WTC11 (cell line): ENCODE data around the gene SHROOM2. TPM values are rescaled to one million over a fixed set of nuclear protein-coding genes. Genes with fewer than 3 reads are reported as not detected.
A peak's percentile ranks its signal among the peaks of the same experiment; 100 is the strongest.

Experiments used
- ATAC-seq: fragments of 200-7000 bp; cut with Tn5 transposase; 2 replicates; pipeline ENCODE4 v1.10.0; 2021; ENCODE audit warnings: mild to moderate bottlenecking, moderate library complexity
- CTCF ChIA-PET: fragments of 300-600 bp; sonication (Branson Sonifier 250); formaldehyde crosslinking; loops from one replicate; lab custom pipeline; 2021; ENCODE audit warnings: antibody characterized with exemption; lab: Charles Lee
- POLR2A ChIA-PET: fragments of 350-600 bp; sonication (Branson Sonifier 250); formaldehyde crosslinking; loops from one replicate; lab custom pipeline; 2021; ENCODE audit warnings: antibody characterized with exemption; lab: Charles Lee
- DNase-seq: peaks from one replicate; pipeline ENCODE4 v3.0.0; 2021; ENCODE audit warnings: low spot score
- H3K27ac Mint-ChIP-seq: 2 replicates; pipeline ENCODE4 v1.8.0; 2021; ENCODE audit warnings: mixed read lengths
- H3K27me3 Mint-ChIP-seq: 2 replicates; pipeline ENCODE4 v1.8.0; 2021; ENCODE audit warnings: low read depth, mild to moderate bottlenecking, moderate library complexity, mixed read lengths
- H3K36me3 Mint-ChIP-seq: 2 replicates; pipeline ENCODE4 v1.8.0; 2021; ENCODE audit warnings: mixed read lengths
- H3K4me1 Mint-ChIP-seq: 2 replicates; pipeline ENCODE4 v1.8.0; 2022; ENCODE audit warnings: mixed read lengths
- H3K4me3 Mint-ChIP-seq: 2 replicates; pipeline ENCODE4 v1.8.0; 2021; ENCODE audit warnings: mild to moderate bottlenecking, moderate library complexity, mixed read lengths
- H3K9me3 Mint-ChIP-seq: 2 replicates; pipeline ENCODE4 v1.8.0; 2021; ENCODE audit warnings: mixed read lengths
- ARID4B ChIP-seq: sonication (generic); formaldehyde crosslinking; IDR thresholded peaks from 2 replicates; pipeline ENCODE4 v1.8.0; 2023; ENCODE audit warnings: missing genetic modification reagents, mild to moderate bottlenecking, borderline replicate concordance
- ETV6 ChIP-seq: sonication (generic); formaldehyde crosslinking; IDR thresholded peaks from 2 replicates; pipeline ENCODE4 v1.8.1; 2022; ENCODE audit warnings: mild to moderate bottlenecking, missing genetic modification reagents
- FOXJ3 ChIP-seq: sonication (generic); formaldehyde crosslinking; IDR thresholded peaks from 2 replicates; pipeline ENCODE4 v1.9.0; 2021; ENCODE audit warnings: missing genetic modification reagents, mild to moderate bottlenecking, borderline replicate concordance
- FOXK1 ChIP-seq: sonication (generic); formaldehyde crosslinking; IDR thresholded peaks from 2 replicates; pipeline ENCODE4 v1.8.0; 2022; ENCODE audit warnings: mild to moderate bottlenecking, moderate library complexity, missing genetic modification reagents
- FOXP1 ChIP-seq: sonication (generic); formaldehyde crosslinking; IDR thresholded peaks from 2 replicates; pipeline ENCODE4 v1.8.0; 2022; ENCODE audit warnings: missing genetic modification reagents, mild to moderate bottlenecking, moderate library complexity, borderline replicate concordance
- GTF2I ChIP-seq: fragments of 250-450 bp; sonication (Bioruptor Pico); conservative IDR thresholded peaks from 2 replicates; pipeline ENCODE4 v1.4.0; 2021; ENCODE audit warnings: mild to moderate bottlenecking
- JAZF1 ChIP-seq: fragments of 250-450 bp; sonication (Bioruptor Pico); IDR thresholded peaks from 2 replicates; pipeline ENCODE4 v1.9.0; 2021; ENCODE audit warnings: moderate library complexity, mild to moderate bottlenecking, inconsistent platforms
- MLX ChIP-seq: sonication (generic); formaldehyde crosslinking; IDR thresholded peaks from 2 replicates; pipeline ENCODE4 v1.8.1; 2023; ENCODE audit warnings: mild to moderate bottlenecking, missing genetic modification reagents, moderate library complexity
- MYBL2 ChIP-seq: sonication (generic); formaldehyde crosslinking; IDR thresholded peaks from 2 replicates; pipeline ENCODE4 v1.8.1; 2023; ENCODE audit warnings: mild to moderate bottlenecking, moderate library complexity, missing genetic modification reagents
- PRRX2 ChIP-seq: fragments of 250-450 bp; sonication (Bioruptor Pico); IDR thresholded peaks from 2 replicates; pipeline ENCODE4 v1.8.0; 2021; ENCODE audit warnings: mild to moderate bottlenecking
- SOX15 ChIP-seq: fragments of 250-450 bp; sonication (Bioruptor Pico); IDR thresholded peaks from 2 replicates; pipeline ENCODE4 v1.9.0; 2021; ENCODE audit warnings: mild to moderate bottlenecking
- STAT6 ChIP-seq: sonication (generic); formaldehyde crosslinking; conservative IDR thresholded peaks from 2 replicates; pipeline ENCODE4 v1.8.1; 2023; ENCODE audit warnings: mild to moderate bottlenecking, low read depth, missing genetic modification reagents, moderate library complexity
- USF2 ChIP-seq: sonication (generic); formaldehyde crosslinking; IDR thresholded peaks from 2 replicates; pipeline ENCODE4 v1.8.1; 2023; ENCODE audit warnings: mild to moderate bottlenecking, missing genetic modification reagents, moderate library complexity
- ZNF138 ChIP-seq: sonication (generic); formaldehyde crosslinking; conservative IDR thresholded peaks from 2 replicates; pipeline ENCODE4 v1.8.1; 2022; ENCODE audit warnings: mild to moderate bottlenecking, moderate library complexity, missing genetic modification reagents
- ZNF263 ChIP-seq: sonication (generic); formaldehyde crosslinking; IDR thresholded peaks from 2 replicates; pipeline ENCODE4 v1.8.1; 2022; ENCODE audit warnings: low read depth, mild to moderate bottlenecking, moderate library complexity, missing genetic modification reagents
- ZNF671 ChIP-seq: fragments of 250-450 bp; sonication (Bioruptor Pico); IDR thresholded peaks from 2 replicates; pipeline ENCODE4 v1.8.0; 2021; ENCODE audit warnings: mild to moderate bottlenecking
- ZSCAN18 ChIP-seq: fragments of 250-450 bp; sonication (Bioruptor Pico); IDR thresholded peaks from 2 replicates; pipeline ENCODE4 v2.1.2; 2022; ENCODE audit warnings: mild to moderate bottlenecking, moderate library complexity
- total RNA-seq: library from RNA; stranded (reverse); gene quantifications from 3 replicates; pipeline ENCODE4 v1.2.3, GENCODE V29; 2021

SHROOM2 gene
- total RNA-seq, 1 experiment from 2014 or later: 14.8 TPM

- ChIA-PET CTCF (interaction anchor here (0.9 to 1.4 kb wide), 2 partner anchors 205 to 241 kb away, joined by 3 to 5 read pairs; no protein-coding TSS in a partner anchor), POLR2A (interaction anchor here (1.1 kb wide), 1 partner anchor 37 kb away, joined by 3 read pairs; no protein-coding TSS in a partner anchor)
- peaks cover 5% of the 10 kb centered on the region for H3K36me3 Mint-ChIP-seq
- TF ChIP-seq ZNF671 (CRISPR knock-in tag) (no peak), MLX (CRISPR knock-in tag) (no peak), ETV6 (CRISPR knock-in tag) (no peak), ARID4B (CRISPR knock-in tag) (no peak), ZNF263 (CRISPR knock-in tag) (no peak), PRRX2 (CRISPR knock-in tag) (no peak), STAT6 (CRISPR knock-in tag) (no peak), JAZF1 (CRISPR knock-in tag) (no peak), FOXP1 (no peak), USF2 (CRISPR knock-in tag) (no peak), FOXJ3 (no peak), ZNF138 (CRISPR knock-in tag) (no peak), FOXK1 (CRISPR knock-in tag) (no peak), ZSCAN18 (CRISPR knock-in tag) (no peak), MYBL2 (CRISPR knock-in tag) (no peak), GTF2I (CRISPR knock-in tag) (no peak), SOX15 (no peak)
- H3K4me1 Mint-ChIP-seq: peaks cover 33% of the 10 kb centered on the region
- peak overlapping the region; percentile 19; the same call in 1 of the 2 replicates for H3K27ac Mint-ChIP-seq
- DNase-seq (no peak), ATAC-seq (peak; percentile 46)
- no peaks in the 10 kb centered on the region for H3K27me3 Mint-ChIP-seq
- H3K4me3 Mint-ChIP-seq: no peak overlapping the region
- no peaks in the 10 kb centered on the region for H3K9me3 Mint-ChIP-seq
Observed at GRCh38 chrX:9878146-9878820, 92.1 kb downstream of the SHROOM2 start.
